ENCODE data around the gene DRG2.

DNA sequence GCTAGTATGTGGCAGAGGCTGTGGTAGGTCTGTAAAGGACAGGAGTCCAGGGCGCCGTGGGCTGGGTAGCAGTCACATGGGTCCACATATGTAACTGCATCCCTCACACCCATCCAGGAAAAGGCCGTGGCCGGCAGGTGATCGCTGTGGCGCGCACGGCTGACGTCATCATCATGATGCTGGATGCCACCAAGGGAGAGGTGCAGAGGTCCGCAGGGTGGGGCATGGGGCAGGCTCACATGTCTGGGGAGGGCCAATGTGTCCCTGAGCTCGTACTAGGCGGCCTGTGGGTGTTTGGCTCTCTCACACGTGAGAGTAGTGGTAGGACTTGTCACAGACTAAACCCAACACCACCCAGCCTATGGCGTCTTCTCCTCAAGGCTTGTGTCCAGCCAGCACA, 11.8 kb downstream of the DRG2 start:
- no peak for TF ChIP-seq TARDBP (CRISPR knock-in tag; IDR thresholded peaks at IDR 0.05)
- no peak for TF ChIP-seq NR2F6 (IDR thresholded peaks at IDR 0.05)
- no peak for TF ChIP-seq NR2F6 (CRISPR knock-in tag; IDR thresholded peaks at IDR 0.05)
- TF ChIP-seq POLR2A (IDR thresholded peaks at IDR 0.05; ENCODE audit: insufficient read depth in 1 of 2, low read depth in 2 of 2, low read length in 2 of 2) = no peak
- TF ChIP-seq ZBTB3 (CRISPR knock-in tag; IDR thresholded peaks at IDR 0.05; ENCODE audit: borderline replicate concordance, low read depth) = no peak
- no peak for TF ChIP-seq SMAD1 (CRISPR knock-in tag; IDR thresholded peaks at IDR 0.05; ENCODE audit: borderline replicate concordance, low read depth)
- TF ChIP-seq, protein P1, sequence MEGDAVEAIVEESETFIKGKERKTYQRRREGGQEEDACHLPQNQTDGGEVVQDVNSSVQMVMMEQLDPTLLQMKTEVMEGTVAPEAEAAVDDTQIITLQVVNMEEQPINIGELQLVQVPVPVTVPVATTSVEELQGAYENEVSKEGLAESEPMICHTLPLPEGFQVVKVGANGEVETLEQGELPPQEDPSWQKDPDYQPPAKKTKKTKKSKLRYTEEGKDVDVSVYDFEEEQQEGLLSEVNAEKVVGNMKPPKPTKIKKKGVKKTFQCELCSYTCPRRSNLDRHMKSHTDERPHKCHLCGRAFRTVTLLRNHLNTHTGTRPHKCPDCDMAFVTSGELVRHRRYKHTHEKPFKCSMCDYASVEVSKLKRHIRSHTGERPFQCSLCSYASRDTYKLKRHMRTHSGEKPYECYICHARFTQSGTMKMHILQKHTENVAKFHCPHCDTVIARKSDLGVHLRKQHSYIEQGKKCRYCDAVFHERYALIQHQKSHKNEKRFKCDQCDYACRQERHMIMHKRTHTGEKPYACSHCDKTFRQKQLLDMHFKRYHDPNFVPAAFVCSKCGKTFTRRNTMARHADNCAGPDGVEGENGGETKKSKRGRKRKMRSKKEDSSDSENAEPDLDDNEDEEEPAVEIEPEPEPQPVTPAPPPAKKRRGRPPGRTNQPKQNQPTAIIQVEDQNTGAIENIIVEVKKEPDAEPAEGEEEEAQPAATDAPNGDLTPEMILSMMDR (CRISPR knock-in tag; IDR thresholded peaks at IDR 0.05) = no peak
- TF ChIP-seq ZNF33B (CRISPR knock-in tag; IDR thresholded peaks at IDR 0.05) = no peak
- no peak for TF ChIP-seq HNRNPL (IDR thresholded peaks at IDR 0.05; ENCODE audit: low read depth, low read length)
- no peak for TF ChIP-seq THYN1 (CRISPR knock-in tag; IDR thresholded peaks at IDR 0.05; ENCODE audit: borderline replicate concordance, low read depth)
- TF ChIP-seq ZFX (CRISPR knock-in tag; IDR thresholded peaks at IDR 0.05; ENCODE audit: low read depth) = no peak
- TF ChIP-seq SUZ12 (IDR thresholded peaks at IDR 0.05; ENCODE audit: low read depth, low read length) = no peak
- TF ChIP-seq EZH2 (conservative IDR thresholded peaks at IDR 0.05; ENCODE audit: low read depth, low read length) = no peak
- no peak for TF ChIP-seq ETV6 (CRISPR knock-in tag; conservative IDR thresholded peaks at IDR 0.05)
- TF ChIP-seq TCF7L2 (IDR thresholded peaks at IDR 0.05; ENCODE audit: low read depth, low read length) = no peak

Data from HepG2 (cell line).